K562 (cell line): Measurements from ENCODE around the gene UQCC2.

Source experiments
- EZH2 ChIP-seq: IDR thresholded peaks from 2 replicates; pipeline ENCODE4 v1.6.1; 2012; ENCODE audit warnings: low read depth, mild to moderate bottlenecking, inconsistent platforms, low read length, borderline replicate concordance
- JUN ChIP-seq, 2 experiments: sonication (generic) in 1 of 2; formaldehyde crosslinking in 1 of 2; IDR thresholded peaks; 2 replicates each; pipeline versions ENCODE4 v1.6.1 to v1.8.0; 2012 to 2022; ENCODE audit warnings: borderline replicate concordance in 2 of 2, mild to moderate bottlenecking in 2 of 2, improper control_type of control experiment in 1 of 2, low read depth in 1 of 2, low read length in 1 of 2, missing genetic modification reagents in 1 of 2
- RNF2 ChIP-seq: sonication (generic); IDR thresholded peaks from 2 replicates; pipeline ENCODE4 v1.6.1; 2016
- SMARCE1 ChIP-seq: fragments of 450-650 bp; IDR thresholded peaks from 2 replicates; pipeline ENCODE4 v1.7.1; 2016; ENCODE audit warnings: mild to moderate bottlenecking
- SP2 ChIP-seq: IDR thresholded peaks from 2 replicates; pipeline ENCODE4 v1.6.1; 2011; ENCODE audit warnings: mild to moderate bottlenecking, low read depth, low read length, moderate library complexity; ENCODE audit not compliant: poor library complexity, severe bottlenecking; ENCODE audit errors: extremely low read depth
- TSC22D4 ChIP-seq: fragments of 450-650 bp; IDR thresholded peaks from 2 replicates; pipeline ENCODE4 v1.6.1; 2016; ENCODE audit warnings: missing genetic modification characterization, missing biosample characterization, control low read depth
- ZNF79 ChIP-seq: fragments of 250-450 bp; sonication (Bioruptor Pico); IDR thresholded peaks from 2 replicates; pipeline ENCODE4 v1.4.0; 2020; ENCODE audit warnings: low read depth, mild to moderate bottlenecking, moderate library complexity

- TF ChIP-seq SMARCE1 (no peak), TSC22D4 (no peak), RNF2 (no peak), SP2 (no peak), JUN (IDR thresholded peaks at IDR 0.05; ENCODE audit: borderline replicate concordance, low read depth, low read length) (no peak), JUN (CRISPR knock-in tag; IDR thresholded peaks at IDR 0.05; ENCODE audit: borderline replicate concordance) (no peak), ZNF79 (CRISPR knock-in tag) (no peak), EZH2 (no peak)
Observed at GRCh38 chr6:33670086-33670660, 41.3 kb downstream of the UQCC2 start.
